Breast epithelium (tissue), 4 donors: ENCODE data around the gene VPS29. TPM values are rescaled to one million over a fixed set of nuclear protein-coding genes. Genes with fewer than 3 reads are reported as not detected.
A peak's percentile ranks its signal among the peaks of the same experiment; 100 is the strongest.

Source experiments
- DNase-seq, 2 donors: peaks; one replicate each; pipeline ENCODE4 v3.0.0-alpha.2; 2019; ENCODE audit warnings: low spot score in 2 of 2
- H3K27ac ChIP-seq, 2 donors: fragments of 200-600 bp; sonication (generic) in 1 of 2; one replicate each; pipeline ENCODE4 v1.5.1; 2016 to 2019; ENCODE audit warnings: mild to moderate bottlenecking in 1 of 2
- H3K27me3 ChIP-seq, 2 donors: fragments of 200-600 bp; sonication (generic) in 1 of 2; one replicate each; pipeline versions ENCODE4 v1.5.1 to v1.6.0; 2017 to 2019; ENCODE audit warnings: control low read depth in 1 of 2, mild to moderate bottlenecking in 1 of 2
- H3K36me3 ChIP-seq: fragments of 200-600 bp; one replicate; pipeline ENCODE4 v1.5.1; 2019
- H3K4me1 ChIP-seq, 2 donors: fragments of 200-600 bp; sonication (generic); one replicate each; pipeline ENCODE4 v1.5.1; 2016 to 2019; ENCODE audit warnings: control low read depth in 1 of 2
- H3K4me3 ChIP-seq, 3 donors: fragments of 200-600 bp; sonication (generic); 1 replicate in 2 of 3; 2 replicates in 1 of 3; pipeline ENCODE4 v1.5.1; 2016 to 2019; ENCODE audit warnings: mild to moderate bottlenecking in 3 of 3, moderate library complexity in 2 of 3
- H3K9me3 ChIP-seq, 2 donors: fragments of 200-600 bp; sonication (generic) in 1 of 2; one replicate each; pipeline ENCODE4 v1.5.1; 2016 to 2019; ENCODE audit warnings: control low read depth in 1 of 2
- POLR2A ChIP-seq: fragments of 450-650 bp; IDR thresholded peaks from one replicate; pipeline ENCODE4 v1.6.1; 2016; ENCODE audit warnings: antibody characterized with exemption, mild to moderate bottlenecking, moderate library complexity
- POLR2AphosphoS5 ChIP-seq, 3 donors: sonication (generic); formaldehyde crosslinking; IDR thresholded peaks; one replicate each; pipeline ENCODE4 v1.6.1; 2017; ENCODE audit warnings: antibody characterized with exemption in 3 of 3
- intact Hi-C: fragments of 100-400 bp; cut with DNase I; formaldehyde crosslinking; loops from one replicate; pipeline ENCODE4 v1.15.1; 2023; ENCODE audit warnings: low total_unique reads
- total RNA-seq, 3 donors: library from RNA; depleted of rRNA; stranded (reverse); fragments of >200 nt; gene quantifications; one replicate each; pipeline ENCODE4 v1.1.0, GENCODE V29; 2016
- TF ChIP-seq, protein P1 (sequence below), 3 donors: fragments of 450-650 bp; IDR thresholded peaks; one replicate each; pipeline ENCODE4 v1.5.1; 2016 to 2017; ENCODE audit warnings: antibody characterized with exemption in 3 of 3, mild to moderate bottlenecking in 3 of 3, moderate library complexity in 3 of 3

The VPS29 gene
- total RNA-seq, 3 donors from 2014 or later: 82.9 to 135 (median 96.7) TPM

DNA sequence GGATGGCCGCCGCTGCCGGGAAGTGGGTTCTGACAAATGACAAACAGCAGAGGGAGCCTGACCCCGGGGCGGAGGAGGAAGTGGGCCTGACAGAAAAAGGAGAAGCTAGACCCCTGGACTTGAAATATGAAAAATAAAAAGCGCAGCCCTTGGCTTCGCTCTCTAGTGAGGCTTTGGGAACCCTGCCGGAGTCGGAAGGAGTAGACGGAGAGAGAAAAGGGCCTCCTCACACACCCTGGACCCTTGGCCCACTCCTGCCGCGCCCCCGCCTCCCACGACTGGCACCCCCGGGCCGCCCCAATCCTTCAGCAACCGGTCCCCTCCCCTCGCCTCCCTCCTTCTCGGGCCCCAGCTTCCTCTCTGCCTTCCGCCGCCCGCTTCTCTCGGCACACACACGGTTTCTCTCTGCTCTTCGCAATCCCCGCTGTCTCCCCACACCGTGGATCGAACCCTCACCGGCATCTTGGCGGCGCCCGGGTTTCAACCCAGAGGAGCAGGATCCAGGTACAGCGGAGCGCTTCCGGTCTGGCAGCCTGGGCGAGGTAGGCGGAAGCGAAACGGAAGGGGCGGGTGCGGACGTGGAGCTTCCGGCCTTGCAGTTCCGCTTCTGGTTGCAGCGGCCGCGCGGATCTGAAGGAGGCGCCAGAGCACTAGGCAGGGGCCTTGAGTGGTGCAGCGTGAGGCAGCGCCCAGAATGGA is 52.0 kb downstream of the VPS29 start, which contains the start of gene ARPC3:
TSS of gene ARPC3 (minus strand) at position 539 of the 699 bp plus-strand sequence. CDS start at position 462, 77 bp downstream.
- TF ChIP-seq POLR2A (peak; percentile 59), POLR2AphosphoS5 (IDR thresholded peaks at IDR 0.05) (peak; percentile 86 to 92 (median 90))
- TF ChIP-seq, protein P1, sequence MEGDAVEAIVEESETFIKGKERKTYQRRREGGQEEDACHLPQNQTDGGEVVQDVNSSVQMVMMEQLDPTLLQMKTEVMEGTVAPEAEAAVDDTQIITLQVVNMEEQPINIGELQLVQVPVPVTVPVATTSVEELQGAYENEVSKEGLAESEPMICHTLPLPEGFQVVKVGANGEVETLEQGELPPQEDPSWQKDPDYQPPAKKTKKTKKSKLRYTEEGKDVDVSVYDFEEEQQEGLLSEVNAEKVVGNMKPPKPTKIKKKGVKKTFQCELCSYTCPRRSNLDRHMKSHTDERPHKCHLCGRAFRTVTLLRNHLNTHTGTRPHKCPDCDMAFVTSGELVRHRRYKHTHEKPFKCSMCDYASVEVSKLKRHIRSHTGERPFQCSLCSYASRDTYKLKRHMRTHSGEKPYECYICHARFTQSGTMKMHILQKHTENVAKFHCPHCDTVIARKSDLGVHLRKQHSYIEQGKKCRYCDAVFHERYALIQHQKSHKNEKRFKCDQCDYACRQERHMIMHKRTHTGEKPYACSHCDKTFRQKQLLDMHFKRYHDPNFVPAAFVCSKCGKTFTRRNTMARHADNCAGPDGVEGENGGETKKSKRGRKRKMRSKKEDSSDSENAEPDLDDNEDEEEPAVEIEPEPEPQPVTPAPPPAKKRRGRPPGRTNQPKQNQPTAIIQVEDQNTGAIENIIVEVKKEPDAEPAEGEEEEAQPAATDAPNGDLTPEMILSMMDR (IDR thresholded peaks at IDR 0.05): peak; percentile 75 to 84 (median 81)
- DNase-seq: peak; percentile 93 to 94
- intact Hi-C loops: no loop called here
- H3K9me3 ChIP-seq: no peaks in the 10 kb centered on the region
- peak within 1 kb of the TSS; percentile 85 to 95 (median 94) for H3K4me3 ChIP-seq
- H3K36me3 ChIP-seq: no peaks in the 10 kb centered on the region
- peak within 1 kb of the TSS; percentile 95 for H3K27ac ChIP-seq
- H3K4me1 ChIP-seq: no peaks in the 10 kb centered on the region
- H3K27me3 ChIP-seq: no peaks in the 10 kb centered on the region

DNA sequence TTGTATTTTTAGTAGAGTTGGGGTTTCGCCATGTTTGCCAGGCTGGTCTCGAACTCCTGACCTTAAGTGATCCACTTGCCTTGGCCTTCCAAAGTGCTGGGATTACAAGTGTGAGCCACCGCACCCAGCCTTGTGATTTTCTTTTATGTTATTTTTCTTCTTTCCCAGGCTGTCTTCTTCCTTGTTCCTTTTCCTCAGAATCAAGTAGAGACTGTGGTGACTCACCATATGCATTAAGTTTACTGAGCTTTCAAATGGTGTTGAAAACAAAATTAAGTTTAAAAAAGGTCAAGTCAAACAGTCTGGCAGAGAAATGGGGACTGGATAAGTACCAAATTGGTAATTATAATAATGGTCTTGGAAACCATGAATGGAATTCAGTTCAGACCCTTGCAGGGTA is 57.5 kb downstream of the VPS29 start:
- Histone ChIP-seq H3K4me3 (no peak overlapping the region), H3K4me1 (no peaks in the 10 kb centered on the region), H3K36me3 (no peaks in the 10 kb centered on the region), H3K9me3 (no peaks in the 10 kb centered on the region), H3K27ac (no peak overlapping the region), H3K27me3 (no peaks in the 10 kb centered on the region)
- no peak for TF ChIP-seq POLR2A
- TF ChIP-seq, protein P1 (IDR thresholded peaks at IDR 0.05): no peak
- TF ChIP-seq POLR2AphosphoS5 (IDR thresholded peaks at IDR 0.05): no peak
- intact Hi-C loops: no loop called here
- no peak for DNase-seq

Other genes starting within 250 kb of the VPS29 start
- 100 to 1,000 TPM in 2 of 3 donors, 10 to 100 TPM in 1; 95.1 to 109 (median 102) TPM for gene ATP2A2, start 220.9 kb downstream of the VPS29 start, total RNA-seq
- gene ANAPC7, start 98.4 kb downstream of the VPS29 start, total RNA-seq: 10 to 100 TPM; 29.4 to 56.2 (median 43.3) TPM
- gene ARPC3, start 51.8 kb downstream of the VPS29 start, total RNA-seq: 100 to 1,000 TPM; 286 to 426 (median 351) TPM
- 10 to 100 TPM; 19.8 to 31.0 (median 21.0) TPM for gene GPN3, start 33.9 kb downstream of the VPS29 start, total RNA-seq
- 10 to 100 TPM in 1 of 3 donors, 1 to 10 TPM in 2; 6.1 to 10.5 (median 8.5) TPM for gene FAM216A, start 33.3 kb downstream of the VPS29 start, total RNA-seq
- 1 to 10 TPM in 1 of 3 donors, under 1 TPM in 2; 0.48 to 2.8 (median 0.66) TPM for gene RAD9B, start 220 bp upstream of the VPS29 start, total RNA-seq
- gene PPTC7, start 81.2 kb upstream of the VPS29 start, total RNA-seq: 10 to 100 TPM; 21.6 to 31.9 (median 26.7) TPM
- gene TCTN1, start 112.0 kb upstream of the VPS29 start, total RNA-seq: 10 to 100 TPM; 43.0 to 76.0 (median 56.3) TPM
- gene HVCN1, start 187.0 kb upstream of the VPS29 start, total RNA-seq: 10 to 100 TPM in 1 of 3 donors, 1 to 10 TPM in 2; 2.6 to 16.6 (median 7.6) TPM
- 100 to 1,000 TPM in 2 of 3 donors, 10 to 100 TPM in 1; 97.7 to 135 (median 106) TPM for gene PPP1CC, start 240.8 kb upstream of the VPS29 start, total RNA-seq